T-helper 1 cell treated with Interleukin-12 subunit alpha and Interleukin-12 subunit beta and Interleukin-4 antibody, amounts not matched to agents 30 μg/mL and 1 μg/mL, for 36 hours (primary cell): ENCODE results near the gene RPS6KL1.

Source experiments
- H3K27ac Mint-ChIP-seq: one replicate; pipeline ENCODE4 v1.8.0; 2021; ENCODE audit warnings: mild to moderate bottlenecking, mixed read lengths
- H3K27me3 Mint-ChIP-seq: one replicate; pipeline ENCODE4 v1.8.0; 2021; ENCODE audit warnings: low read depth, mixed read lengths
- H3K36me3 Mint-ChIP-seq: one replicate; pipeline ENCODE4 v1.8.0; 2021; ENCODE audit warnings: low read depth, mixed read lengths
- H3K4me1 Mint-ChIP-seq: one replicate; pipeline ENCODE4 v1.8.0; 2021; ENCODE audit warnings: low read depth, mixed read lengths
- H3K4me3 Mint-ChIP-seq: one replicate; pipeline ENCODE4 v1.8.0; 2021; ENCODE audit warnings: mild to moderate bottlenecking, moderate library complexity, mixed read lengths
- H3K9me3 Mint-ChIP-seq: one replicate; pipeline ENCODE4 v1.8.0; 2021; ENCODE audit warnings: mixed read lengths

RPS6KL1 gene

GRCh38 chr14:74860899-74861733 is 61.9 kb downstream of the RPS6KL1 start:
- no peaks in the 10 kb centered on the region for H3K36me3 Mint-ChIP-seq
- H3K27me3 Mint-ChIP-seq, result no peaks in the 10 kb centered on the region
- H3K9me3 Mint-ChIP-seq, result no peaks in the 10 kb centered on the region
- H3K27ac Mint-ChIP-seq, result no peak overlapping the region
- H3K4me1 Mint-ChIP-seq, result peaks cover 7% of the 10 kb centered on the region
- H3K4me3 Mint-ChIP-seq, result no peak overlapping the region

GRCh38 chr14:74859757-74860552 is 63.1 kb downstream of the RPS6KL1 start:
- Mint-ChIP-seq H3K4me1 (peaks cover 6% of the 10 kb centered on the region), H3K9me3 (no peaks in the 10 kb centered on the region), H3K4me3 (no peak overlapping the region), H3K27ac (no peak overlapping the region), H3K27me3 (no peaks in the 10 kb centered on the region), H3K36me3 (no peaks in the 10 kb centered on the region)

GRCh38 chr14:74858022-74858421 is 65.0 kb downstream of the RPS6KL1 start:
- no peak overlapping the region for H3K4me3 Mint-ChIP-seq
- peaks cover 10% of the 10 kb centered on the region for H3K4me1 Mint-ChIP-seq
- H3K9me3 Mint-ChIP-seq, result no peaks in the 10 kb centered on the region
- no peaks in the 10 kb centered on the region for H3K36me3 Mint-ChIP-seq
- H3K27ac Mint-ChIP-seq, result no peak overlapping the region
- H3K27me3 Mint-ChIP-seq, result no peaks in the 10 kb centered on the region

GRCh38 chr14:74856366-74856765 is 66.7 kb downstream of the RPS6KL1 start:
- Mint-ChIP-seq H3K4me3 (no peak overlapping the region), H3K36me3 (no peaks in the 10 kb centered on the region), H3K27ac (no peak overlapping the region), H3K4me1 (peaks cover 17% of the 10 kb centered on the region), H3K9me3 (no peaks in the 10 kb centered on the region), H3K27me3 (no peaks in the 10 kb centered on the region)

DNA sequence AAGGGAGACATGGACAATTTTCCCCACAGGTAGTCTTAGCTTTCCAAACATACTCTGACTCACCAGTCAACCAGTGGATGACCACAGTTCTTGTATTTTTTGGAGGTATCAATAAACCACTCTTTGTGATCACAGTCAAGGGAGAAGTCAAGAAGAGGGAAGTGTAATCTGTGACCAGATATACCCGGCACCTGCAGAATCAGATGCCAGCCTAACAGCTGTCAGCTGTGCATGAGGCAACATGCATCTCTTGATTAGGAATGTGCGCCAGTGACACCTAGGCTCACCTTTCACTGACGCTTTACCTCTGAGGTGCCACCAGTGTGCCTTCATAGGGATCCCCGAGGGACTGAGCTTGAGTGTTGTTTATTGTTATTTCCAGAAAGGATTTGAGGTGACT is 67.1 kb downstream of the RPS6KL1 start:
- H3K4me3 Mint-ChIP-seq, result no peak overlapping the region
- no peaks in the 10 kb centered on the region for H3K9me3 Mint-ChIP-seq
- H3K36me3 Mint-ChIP-seq, result no peaks in the 10 kb centered on the region
- peaks cover 15% of the 10 kb centered on the region for H3K4me1 Mint-ChIP-seq
- no peak overlapping the region for H3K27ac Mint-ChIP-seq
- H3K27me3 Mint-ChIP-seq, result no peaks in the 10 kb centered on the region

GRCh38 chr14:74855021-74855420 is 68.0 kb downstream of the RPS6KL1 start:
- Mint-ChIP-seq H3K4me3 (no peak overlapping the region), H3K4me1 (peaks cover 11% of the 10 kb centered on the region), H3K9me3 (no peaks in the 10 kb centered on the region), H3K27ac (no peak overlapping the region), H3K27me3 (no peaks in the 10 kb centered on the region), H3K36me3 (no peaks in the 10 kb centered on the region)
